ENCODE data around the gene TBC1D1. TPM values are rescaled to one million over a fixed set of nuclear protein-coding genes. Genes with fewer than 3 reads are reported as not detected.

The TBC1D1 gene
- total RNA-seq, 5 donors from 2014 or later (not counting 1 experiment from before 2014, with no cell fraction given): 46.3 to 58.1 (median 47.6) TPM

Other genes with a start within 250 kb of the TBC1D1 start
- 10 to 100 TPM; 21.6 to 30.1 (median 25.9) TPM for gene RELL1, start 204.7 kb upstream of the TBC1D1 start, total RNA-seq
- 10 to 100 TPM; 13.8 to 18.2 (median 16.6) TPM for gene PGM2, start 64.4 kb upstream of the TBC1D1 start, total RNA-seq
- gene PTTG2, start 69.3 kb downstream of the TBC1D1 start, total RNA-seq: 1 to 10 TPM; 1.4 to 2.3 (median 1.7) TPM

Data from T-cell (primary cell).